ENCODE measurements around the gene SQSTM1.

DNA sequence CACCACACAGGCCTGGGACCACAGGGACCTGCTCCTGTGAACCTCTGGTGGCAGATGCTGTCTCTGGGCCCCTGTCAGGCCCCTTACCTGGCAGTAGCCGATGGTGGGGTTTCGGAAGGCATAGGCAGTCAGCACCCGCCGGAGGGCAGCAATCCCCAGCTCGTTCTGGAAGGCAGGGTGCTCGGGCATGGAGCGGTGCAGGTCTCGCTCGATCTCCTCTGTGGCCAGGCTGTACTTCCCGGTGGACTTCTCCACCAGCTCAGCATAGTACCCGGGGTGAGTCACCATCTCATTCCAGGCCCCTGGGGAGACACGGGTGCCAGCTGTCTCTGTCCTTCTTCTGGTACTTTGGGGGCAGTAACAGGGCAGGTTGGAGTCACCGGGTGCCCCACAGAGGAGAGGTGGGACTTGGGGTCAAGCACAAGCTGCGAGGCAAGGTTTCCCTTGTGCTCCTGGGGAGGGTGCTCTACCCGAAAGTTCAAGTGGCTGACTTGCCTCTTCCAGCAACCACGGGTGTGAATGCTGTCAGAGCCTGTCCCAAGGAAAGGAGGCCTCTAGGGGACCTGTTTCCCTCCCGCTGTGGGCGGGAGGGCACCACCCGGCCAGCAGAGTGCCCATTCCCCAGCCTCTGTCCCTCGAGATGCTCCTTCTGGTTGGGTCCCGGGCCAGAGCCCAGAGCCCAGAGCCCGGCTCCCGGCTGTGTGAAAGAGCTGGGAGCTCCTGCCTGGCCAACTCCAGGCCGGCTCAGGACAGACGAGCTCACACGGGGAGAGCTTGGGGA is 57.7 kb downstream of the SQSTM1 start:
- TF ChIP-seq, protein P1, sequence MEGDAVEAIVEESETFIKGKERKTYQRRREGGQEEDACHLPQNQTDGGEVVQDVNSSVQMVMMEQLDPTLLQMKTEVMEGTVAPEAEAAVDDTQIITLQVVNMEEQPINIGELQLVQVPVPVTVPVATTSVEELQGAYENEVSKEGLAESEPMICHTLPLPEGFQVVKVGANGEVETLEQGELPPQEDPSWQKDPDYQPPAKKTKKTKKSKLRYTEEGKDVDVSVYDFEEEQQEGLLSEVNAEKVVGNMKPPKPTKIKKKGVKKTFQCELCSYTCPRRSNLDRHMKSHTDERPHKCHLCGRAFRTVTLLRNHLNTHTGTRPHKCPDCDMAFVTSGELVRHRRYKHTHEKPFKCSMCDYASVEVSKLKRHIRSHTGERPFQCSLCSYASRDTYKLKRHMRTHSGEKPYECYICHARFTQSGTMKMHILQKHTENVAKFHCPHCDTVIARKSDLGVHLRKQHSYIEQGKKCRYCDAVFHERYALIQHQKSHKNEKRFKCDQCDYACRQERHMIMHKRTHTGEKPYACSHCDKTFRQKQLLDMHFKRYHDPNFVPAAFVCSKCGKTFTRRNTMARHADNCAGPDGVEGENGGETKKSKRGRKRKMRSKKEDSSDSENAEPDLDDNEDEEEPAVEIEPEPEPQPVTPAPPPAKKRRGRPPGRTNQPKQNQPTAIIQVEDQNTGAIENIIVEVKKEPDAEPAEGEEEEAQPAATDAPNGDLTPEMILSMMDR (IDR thresholded peaks at IDR 0.05; ENCODE audit: insufficient read depth, low read length): no peak
- TF ChIP-seq, protein P2, sequence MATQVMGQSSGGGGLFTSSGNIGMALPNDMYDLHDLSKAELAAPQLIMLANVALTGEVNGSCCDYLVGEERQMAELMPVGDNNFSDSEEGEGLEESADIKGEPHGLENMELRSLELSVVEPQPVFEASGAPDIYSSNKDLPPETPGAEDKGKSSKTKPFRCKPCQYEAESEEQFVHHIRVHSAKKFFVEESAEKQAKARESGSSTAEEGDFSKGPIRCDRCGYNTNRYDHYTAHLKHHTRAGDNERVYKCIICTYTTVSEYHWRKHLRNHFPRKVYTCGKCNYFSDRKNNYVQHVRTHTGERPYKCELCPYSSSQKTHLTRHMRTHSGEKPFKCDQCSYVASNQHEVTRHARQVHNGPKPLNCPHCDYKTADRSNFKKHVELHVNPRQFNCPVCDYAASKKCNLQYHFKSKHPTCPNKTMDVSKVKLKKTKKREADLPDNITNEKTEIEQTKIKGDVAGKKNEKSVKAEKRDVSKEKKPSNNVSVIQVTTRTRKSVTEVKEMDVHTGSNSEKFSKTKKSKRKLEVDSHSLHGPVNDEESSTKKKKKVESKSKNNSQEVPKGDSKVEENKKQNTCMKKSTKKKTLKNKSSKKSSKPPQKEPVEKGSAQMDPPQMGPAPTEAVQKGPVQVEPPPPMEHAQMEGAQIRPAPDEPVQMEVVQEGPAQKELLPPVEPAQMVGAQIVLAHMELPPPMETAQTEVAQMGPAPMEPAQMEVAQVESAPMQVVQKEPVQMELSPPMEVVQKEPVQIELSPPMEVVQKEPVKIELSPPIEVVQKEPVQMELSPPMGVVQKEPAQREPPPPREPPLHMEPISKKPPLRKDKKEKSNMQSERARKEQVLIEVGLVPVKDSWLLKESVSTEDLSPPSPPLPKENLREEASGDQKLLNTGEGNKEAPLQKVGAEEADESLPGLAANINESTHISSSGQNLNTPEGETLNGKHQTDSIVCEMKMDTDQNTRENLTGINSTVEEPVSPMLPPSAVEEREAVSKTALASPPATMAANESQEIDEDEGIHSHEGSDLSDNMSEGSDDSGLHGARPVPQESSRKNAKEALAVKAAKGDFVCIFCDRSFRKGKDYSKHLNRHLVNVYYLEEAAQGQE (IDR thresholded peaks at IDR 0.05; ENCODE audit: insufficient replicate concordance, low read depth): no peak
- no peak for TF ChIP-seq POLR2AphosphoS5 (IDR thresholded peaks at IDR 0.05; ENCODE audit: low read depth)
- no peak for TF ChIP-seq GABPA (IDR thresholded peaks at IDR 0.05; ENCODE audit: low read depth)
